NAMALWA (cell line): ENCODE results near the gene GZMA.
"Not testable (repeated sequence)": the region's sequence is repeated elsewhere in the genome, so short reads cannot be mapped to it uniquely, and the experiment has no call there.

Experiments used
- DNase-seq: peaks from one replicate; pipeline ENCODE4 v3.0.0-alpha.2; 2015; ENCODE audit warnings: low spot score

The GZMA gene

DNA sequence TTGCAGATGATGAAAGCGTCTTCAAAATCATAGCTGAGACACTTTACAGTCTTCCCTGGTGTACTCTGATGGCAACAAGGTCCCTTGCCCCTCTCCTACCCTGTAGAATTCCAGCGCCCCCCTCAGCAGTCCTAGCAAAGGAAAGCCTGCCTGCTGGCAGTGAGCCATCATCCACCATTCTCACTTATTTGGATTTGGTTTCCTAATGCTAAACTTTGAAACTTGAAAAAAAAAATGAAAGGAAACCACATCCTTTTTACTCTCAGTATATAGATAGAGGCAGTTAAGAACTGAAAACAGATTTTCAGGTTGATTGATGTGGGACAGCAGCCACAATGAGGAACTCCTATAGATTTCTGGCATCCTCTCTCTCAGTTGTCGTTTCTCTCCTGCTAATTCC is at the start of gene GZMA:
TSS of gene GZMA (plus strand) at position 299 of the 400 bp plus-strand sequence. CDS start at position 336, 37 bp downstream.
- DNase-seq, result no peak

- no peak for DNase-seq
These were observed 47.3 kb upstream of the GZMA start for GRCh38 chr5:55055183-55055582.

DNA sequence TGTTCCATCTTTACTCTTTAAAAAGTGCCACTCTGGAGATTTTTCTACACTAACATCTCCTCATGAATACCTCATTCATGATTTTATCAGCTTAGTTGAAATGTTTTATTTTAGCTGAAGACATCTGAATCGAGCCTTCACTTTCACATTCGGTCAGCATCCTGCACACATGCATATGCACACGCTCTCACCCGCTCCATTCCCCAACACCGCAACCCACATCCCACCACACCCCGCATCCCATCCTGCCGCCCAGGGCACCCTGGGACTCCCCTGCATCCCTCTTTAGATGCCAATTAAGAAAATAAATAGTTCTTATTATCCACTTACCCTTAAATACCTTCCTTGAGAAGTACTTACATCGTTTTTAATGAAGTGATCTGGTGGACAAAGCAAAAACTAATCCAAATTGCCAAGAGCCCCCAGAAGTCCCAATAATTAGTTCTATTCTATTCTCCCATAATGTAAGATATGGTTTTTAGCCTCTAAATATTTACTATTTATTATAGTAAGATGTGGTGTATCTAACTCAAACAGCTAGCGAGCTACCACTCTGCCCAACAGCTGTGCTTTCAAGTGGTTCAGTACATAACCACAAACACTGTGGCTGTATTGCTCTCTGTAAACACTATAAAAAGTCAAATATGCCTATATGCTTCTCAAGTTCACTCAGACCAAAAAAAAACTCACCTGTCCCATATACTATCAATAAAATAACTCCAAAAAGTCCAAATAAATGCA is 40.2 kb upstream of the GZMA start:
- no peak for DNase-seq

- no peak for DNase-seq
These were observed 39.1 kb upstream of the GZMA start for GRCh38 chr5:55063220-55063863.

GRCh38 chr5:55063899-55064298 is 38.5 kb upstream of the GZMA start:
- DNase-seq, result no peak

GRCh38 chr5:55064523-55064922 is 37.9 kb upstream of the GZMA start:
- no peak for DNase-seq

GRCh38 chr5:55066277-55066676 is 36.2 kb upstream of the GZMA start:
- DNase-seq, result no peak

DNA sequence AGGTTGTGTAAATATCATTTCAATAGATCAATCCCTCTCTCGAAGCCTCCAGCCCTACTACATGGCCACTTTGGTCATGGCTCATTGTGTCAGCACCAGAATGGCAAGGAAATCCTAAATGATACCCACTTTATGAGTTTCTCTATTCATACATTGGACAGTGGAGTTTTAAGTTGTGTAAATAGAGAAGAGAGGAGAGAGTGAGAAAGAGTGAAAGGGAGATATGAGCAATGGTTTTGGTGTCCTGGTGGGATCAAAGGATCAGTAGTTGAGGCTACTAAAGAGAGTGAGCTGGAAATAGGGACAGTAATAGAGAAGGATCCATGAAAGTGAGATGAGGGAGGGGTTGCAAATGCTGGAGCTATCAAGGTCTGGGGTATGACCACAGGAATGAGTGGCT is 31.5 kb upstream of the GZMA start:
- DNase-seq, result no peak

DNA sequence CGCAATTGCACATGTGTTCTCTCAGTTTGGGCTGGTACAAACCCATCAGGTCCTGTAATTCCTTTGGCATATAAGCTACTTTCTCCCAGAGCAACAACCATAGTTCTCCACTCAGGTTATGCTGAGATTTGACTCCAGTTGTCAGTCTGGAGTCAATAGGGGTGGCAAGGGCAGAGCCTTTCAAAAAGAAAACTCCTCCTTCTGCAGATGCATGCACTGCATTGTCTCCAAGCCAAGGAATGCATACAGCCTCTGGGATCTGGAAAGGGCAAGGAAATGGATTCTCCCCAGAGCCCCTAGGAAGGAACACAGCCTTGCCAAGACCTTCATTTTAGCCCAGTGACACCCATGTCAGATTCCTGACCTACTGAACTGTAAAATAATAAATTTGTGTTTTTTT is 31.0 kb upstream of the GZMA start:
- no peak for DNase-seq

DNA sequence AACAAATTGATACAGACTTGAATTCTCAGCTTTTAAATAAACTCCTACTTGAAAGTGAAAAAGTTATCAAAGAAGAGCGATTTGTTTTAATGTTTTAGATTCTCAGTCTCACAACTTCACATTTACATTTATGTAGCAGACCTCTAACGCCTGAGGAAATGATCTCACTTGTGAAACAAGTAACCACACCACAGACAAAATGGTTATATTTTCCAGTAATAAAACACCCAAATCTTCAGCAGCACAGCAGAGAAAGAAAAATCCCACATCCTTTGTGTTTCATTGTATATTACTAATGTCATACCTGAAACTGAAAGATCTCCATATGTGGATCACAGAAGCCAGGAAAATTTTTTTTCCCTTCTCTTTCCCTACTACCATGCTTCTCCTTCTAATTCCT is 29.8 kb upstream of the GZMA start:
- no peak for DNase-seq

DNA sequence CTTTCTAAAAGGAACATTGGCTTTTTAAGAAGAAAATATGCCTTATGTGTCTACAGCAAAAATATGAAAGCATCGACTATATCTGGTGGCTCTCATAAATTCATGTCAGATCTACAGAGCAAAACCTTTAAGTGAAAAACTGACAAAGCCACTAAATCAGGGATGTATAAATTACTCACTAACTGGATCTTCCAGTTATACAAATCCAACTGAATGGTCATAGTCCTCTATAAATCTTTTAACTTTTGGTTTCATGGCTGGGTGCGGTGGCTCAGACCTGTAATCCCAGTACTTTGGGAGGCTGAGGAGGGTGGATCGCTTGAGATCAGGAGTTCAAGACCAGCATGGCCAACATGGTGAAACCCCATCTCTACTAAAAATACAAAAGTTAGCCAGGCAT is 29.2 kb upstream of the GZMA start:
- no peak for DNase-seq

DNA sequence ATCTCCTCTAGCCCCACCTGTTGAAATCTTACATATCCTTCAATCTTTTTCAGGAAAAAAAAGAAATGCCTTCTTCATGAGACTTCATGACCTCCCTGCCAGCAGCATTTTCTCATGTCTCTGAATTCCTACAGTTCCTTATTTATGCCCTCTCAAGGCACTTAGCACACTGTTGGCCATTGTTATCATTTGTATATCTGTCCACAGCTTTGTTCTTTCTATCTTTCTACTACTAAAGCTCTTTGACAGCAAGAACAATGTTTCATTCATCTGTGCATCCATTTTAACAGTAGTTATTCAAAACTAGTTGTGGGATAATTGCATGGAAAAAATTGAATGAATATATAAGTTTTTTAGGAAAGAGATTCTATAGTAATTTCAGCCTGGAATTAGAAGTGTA is 20.9 kb upstream of the GZMA start:
- no peak for DNase-seq

GRCh38 chr5:55089301-55089700 is 13.1 kb upstream of the GZMA start:
- DNase-seq, result not testable (repeated sequence)

- not testable (repeated sequence) for DNase-seq
These were observed 11.4 kb upstream of the GZMA start for GRCh38 chr5:55091011-55091410.

GRCh38 chr5:55096182-55096581 is 6.3 kb upstream of the GZMA start:
- no peak for DNase-seq

DNA sequence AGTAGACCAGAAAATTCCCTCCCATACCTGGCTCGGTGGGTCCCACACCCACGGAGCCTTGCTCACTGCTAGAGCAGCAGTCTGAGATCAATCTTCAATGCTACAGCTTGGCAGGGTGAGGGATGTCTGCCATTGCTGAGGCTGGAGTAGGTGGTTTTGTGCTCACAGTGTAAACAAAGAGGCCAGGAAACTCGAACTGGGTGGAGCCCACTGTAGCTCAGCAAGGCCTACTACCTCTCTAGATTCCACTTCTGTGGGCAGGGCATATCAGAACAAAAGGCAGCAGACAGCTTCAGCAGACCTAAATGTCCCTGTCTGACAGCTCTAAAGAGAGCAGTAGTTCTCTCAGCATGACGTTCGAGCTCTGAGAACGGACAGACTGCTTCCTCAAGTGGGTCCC is 5.6 kb upstream of the GZMA start:
- DNase-seq, result no peak

DNA sequence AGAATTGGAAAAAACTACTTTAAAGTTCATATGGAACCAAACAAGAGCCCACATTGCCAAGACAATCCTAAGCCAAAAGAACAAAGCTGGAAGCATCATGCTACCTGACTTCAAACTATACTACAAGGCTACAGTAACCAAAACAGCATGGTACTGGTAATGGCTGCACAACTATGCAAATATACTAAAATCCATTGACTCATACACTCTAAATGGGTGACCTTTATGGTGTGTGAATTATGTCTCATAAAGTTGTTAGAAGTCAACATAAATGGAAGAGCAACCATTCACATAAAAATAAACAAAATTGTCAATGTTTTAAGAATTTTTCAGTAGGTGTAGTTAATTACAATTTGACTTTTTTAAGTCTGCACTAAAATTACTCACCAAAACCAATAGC is 1.3 kb upstream of the GZMA start:
- DNase-seq, result not testable (repeated sequence)

- DNase-seq, result no peak
These were observed 730 bp upstream of the GZMA start for GRCh38 chr5:55101556-55102276.

DNA sequence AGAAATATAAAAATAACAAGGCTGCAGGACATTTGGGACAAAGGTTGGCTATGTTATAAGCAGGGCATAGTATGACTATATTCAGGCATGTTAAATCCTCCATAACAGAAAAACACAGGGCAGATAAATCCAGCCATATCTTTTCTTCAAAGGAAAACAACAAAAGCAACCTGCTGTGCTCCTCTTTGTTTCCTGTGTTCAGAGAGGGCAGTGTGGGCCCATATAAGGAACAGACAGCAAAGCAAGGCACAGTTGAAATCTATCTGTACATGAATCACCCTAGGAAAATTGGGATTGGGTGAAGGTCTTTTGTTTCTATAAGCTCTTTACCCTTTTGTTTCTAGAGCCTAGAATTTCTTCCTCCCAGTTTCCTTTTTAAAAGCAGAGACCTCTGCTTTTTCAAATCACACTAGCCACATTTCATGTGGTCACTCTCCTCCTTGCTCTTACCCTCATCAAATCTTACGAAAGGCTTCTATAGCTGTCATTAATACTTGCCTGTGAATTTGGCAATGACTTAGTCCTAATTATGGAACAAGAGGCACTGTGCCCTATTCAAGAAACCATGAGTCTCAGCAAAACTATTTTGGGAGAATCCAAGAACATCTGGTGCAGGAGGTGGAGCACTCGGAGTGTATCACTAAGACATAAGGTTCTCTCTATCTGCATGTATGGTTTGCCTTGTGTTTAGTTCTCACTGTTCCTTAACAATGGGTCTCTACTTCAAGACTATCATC is 1.8 kb downstream of the GZMA start:
- DNase-seq, result no peak

DNA sequence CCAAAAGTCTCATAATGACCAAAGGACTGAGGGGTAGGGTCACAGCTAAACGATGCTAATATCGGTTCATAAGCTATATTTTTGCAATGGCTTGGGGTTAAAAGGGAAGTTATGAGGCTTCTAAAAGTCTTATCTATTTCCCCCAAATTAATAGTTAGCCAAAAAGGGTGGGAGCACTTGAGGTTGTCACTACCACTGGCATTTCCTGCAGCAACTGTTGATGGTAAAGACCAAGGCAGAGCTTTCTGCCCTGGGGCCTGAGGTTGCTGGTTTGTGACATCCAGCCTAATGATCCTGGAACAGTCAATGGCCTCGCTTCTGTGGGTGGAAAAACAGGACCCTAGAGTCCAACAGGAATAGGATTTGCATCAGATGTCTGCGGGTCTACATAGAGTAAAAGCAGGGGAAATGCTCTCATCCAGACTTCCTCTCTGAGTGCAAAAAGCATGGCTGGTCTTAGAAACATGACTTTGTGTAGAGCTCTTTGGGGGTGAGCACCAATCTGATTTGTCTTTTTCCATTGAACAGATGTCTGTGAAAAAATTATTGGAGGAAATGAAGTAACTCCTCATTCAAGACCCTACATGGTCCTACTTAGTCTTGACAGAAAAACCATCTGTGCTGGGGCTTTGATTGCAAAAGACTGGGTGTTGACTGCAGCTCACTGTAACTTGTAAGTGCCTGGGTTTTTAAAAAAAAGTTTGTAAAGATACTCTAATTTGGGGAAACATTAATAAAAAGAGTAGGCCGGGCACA is 2.7 kb downstream of the GZMA start:
- DNase-seq, result no peak

GRCh38 chr5:55105976-55106375 is 3.5 kb downstream of the GZMA start:
- DNase-seq, result not testable (repeated sequence)

GRCh38 chr5:55108661-55109060 is 6.2 kb downstream of the GZMA start:
- no peak for DNase-seq
